ENCODE results near the gene ACAP1.
"Not testable (repeated sequence)": the region's sequence is repeated elsewhere in the genome, so short reads cannot be mapped to it uniquely, and the experiment has no call there.

The ACAP1 gene

GRCh38 chr17:7355573-7355972, 19.2 kb downstream of the ACAP1 start:
- no peak for DNase-seq

DNA sequence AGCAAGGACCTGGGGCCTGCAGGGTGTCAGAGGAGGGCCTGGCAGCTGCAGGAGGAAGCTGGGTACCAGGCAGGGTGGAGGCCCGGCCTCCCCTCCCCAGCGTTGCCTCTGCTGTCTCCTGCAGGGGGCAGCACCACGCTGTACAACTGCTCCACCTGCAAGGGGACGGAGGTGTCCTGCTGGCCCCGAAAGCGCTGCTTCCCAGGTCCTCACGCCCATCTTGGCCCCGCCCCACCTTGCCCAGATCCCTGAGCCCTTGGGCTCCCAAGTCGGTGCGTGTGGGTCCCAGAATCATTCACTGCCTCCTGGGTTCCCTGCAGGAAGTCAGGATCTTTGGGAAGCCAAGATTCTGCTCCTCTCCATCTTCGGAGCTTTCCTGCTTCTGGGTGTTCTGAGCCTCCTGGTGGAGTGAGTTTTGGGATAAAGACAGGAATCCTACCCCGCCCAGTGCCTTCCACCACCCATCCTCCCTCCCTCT, 19.8 kb downstream of the ACAP1 start:
- DNase-seq: no peak

GRCh38 chr17:7356756-7357155, 20.4 kb downstream of the ACAP1 start:
- DNase-seq: no peak

DNA sequence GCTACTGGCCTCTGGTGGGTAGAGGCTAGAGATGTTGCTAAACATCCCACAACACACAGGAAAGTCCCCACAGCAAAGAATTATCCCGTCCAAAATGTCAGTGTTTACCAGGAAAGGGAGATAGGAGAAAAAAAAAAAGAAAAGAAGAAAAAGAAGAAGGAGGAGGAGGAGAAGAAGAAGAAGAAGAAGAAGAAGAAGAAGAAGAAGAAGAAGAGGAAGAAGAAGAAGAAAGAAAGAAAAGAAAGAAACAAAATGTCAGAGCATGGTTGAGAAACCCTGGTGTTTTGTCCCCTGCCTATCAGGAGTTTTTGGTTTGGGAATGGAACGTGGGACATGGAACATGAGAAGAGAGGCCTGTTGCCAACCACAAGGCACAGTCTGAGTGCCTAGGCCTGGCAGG, 21.1 kb downstream of the ACAP1 start:
- no peak for DNase-seq

GRCh38 chr17:7361906-7362305, 25.6 kb downstream of the ACAP1 start:
- no peak for DNase-seq

- no peak for DNase-seq
These were observed 27.0 kb downstream of the ACAP1 start for GRCh38 chr17:7363311-7363710.

GRCh38 chr17:7365963-7366362, 29.6 kb downstream of the ACAP1 start:
- DNase-seq: not testable (repeated sequence)

DNA sequence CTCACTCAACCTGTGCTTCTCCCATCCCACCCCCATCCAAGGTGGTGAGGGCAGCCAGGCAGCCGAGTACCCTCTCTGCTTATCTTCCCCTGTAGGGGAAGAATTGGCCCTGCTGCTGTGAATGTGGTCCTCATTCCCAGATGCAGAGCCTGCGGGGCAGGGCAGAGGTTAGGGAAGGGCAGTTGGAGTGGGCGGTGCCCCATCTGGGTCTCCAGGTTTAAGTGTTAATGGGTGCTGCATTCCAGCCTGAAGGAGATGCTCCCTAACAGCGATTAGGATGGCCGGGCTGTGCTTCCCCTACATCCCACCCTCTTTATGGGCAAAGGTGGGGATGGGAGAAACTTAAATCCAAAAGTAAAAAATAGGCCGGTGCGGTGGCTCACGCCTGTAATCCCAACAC, 30.8 kb downstream of the ACAP1 start:
- DNase-seq: no peak

GRCh38 chr17:7367918-7368598, 31.7 kb downstream of the ACAP1 start:
- DNase-seq: no peak

GRCh38 chr17:7368599-7368994, 32.3 kb downstream of the ACAP1 start:
- not testable (repeated sequence) for DNase-seq

DNA sequence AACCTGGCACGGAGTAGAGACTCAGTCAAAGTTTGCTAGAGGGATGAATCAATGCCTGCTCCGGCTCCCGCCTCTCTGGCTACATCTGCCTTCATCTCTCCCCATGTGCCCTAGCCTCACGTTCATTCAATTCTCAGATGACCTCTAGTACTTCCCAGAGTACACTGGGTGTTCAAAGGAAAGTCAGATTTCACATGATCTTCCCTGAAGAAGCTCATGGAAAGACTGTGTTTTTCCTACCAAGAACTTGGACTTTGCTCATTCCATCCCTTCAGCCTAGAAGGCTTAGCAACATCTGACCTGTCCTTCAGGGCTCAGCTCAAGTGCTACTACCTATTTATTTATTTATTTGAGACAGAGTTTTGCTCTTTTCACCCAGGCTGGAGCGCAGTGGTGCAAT, 33.5 kb downstream of the ACAP1 start:
- DNase-seq: no peak

DNA sequence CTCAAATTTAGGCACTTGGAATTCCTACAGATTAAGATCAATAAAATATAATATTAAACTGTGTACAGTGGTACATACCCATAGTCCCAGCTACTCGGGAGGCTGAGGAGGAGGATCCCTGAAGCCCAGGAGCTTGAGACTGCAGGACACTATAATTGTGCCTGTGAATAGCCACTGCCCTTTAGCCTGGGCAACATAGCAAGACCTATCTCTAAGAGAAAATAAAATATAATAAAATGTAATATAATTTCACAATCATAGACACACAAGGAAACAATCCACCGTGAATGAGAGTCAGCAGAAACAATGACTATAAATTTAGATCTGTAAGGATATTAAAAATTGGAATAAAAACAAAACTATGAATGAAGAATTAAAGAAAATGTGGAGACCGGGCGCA, 34.5 kb downstream of the ACAP1 start:
- DNase-seq: no peak

DNA sequence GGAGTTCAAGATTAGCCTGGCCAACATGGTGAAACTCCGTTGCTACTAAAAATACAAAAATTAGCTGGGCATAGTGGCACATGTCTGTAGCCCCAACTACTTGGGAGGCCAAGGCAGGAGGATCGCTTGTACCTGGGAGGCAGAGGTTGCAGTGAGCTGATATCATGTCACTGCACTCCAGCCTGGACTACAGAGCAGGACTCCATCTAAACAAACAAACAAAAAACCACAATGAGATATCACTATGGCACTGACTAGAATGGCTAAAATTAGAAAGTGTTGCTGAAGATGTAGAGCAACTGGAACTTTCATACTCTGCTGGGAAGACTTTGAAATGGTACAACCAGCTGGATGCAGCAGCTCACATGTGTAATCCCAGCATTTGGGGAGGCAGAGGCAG, 38.0 kb downstream of the ACAP1 start:
- no peak for DNase-seq

GRCh38 chr17:7379134-7379533, 42.8 kb downstream of the ACAP1 start:
- no peak for DNase-seq

DNA sequence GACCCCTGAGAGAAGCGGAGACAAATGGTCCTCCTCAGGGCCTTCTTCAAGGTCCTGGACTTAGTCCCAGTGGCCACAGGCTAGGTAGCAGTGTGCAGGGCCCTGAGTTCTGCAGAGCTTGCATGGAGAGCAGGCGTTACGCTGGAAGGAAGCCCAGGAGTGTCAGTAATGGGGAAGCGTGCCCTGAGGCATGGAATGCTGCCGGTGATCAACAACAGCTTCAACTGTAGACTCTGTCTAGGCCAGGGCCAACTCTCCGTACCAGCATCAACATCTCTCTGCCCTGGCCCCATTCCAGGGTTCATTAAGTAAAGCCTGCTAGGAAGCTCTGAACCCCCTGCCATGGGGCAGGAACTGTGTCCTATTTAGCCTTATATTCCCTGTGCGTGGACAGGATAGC, 44.0 kb downstream of the ACAP1 start:
- no peak for DNase-seq

DNA sequence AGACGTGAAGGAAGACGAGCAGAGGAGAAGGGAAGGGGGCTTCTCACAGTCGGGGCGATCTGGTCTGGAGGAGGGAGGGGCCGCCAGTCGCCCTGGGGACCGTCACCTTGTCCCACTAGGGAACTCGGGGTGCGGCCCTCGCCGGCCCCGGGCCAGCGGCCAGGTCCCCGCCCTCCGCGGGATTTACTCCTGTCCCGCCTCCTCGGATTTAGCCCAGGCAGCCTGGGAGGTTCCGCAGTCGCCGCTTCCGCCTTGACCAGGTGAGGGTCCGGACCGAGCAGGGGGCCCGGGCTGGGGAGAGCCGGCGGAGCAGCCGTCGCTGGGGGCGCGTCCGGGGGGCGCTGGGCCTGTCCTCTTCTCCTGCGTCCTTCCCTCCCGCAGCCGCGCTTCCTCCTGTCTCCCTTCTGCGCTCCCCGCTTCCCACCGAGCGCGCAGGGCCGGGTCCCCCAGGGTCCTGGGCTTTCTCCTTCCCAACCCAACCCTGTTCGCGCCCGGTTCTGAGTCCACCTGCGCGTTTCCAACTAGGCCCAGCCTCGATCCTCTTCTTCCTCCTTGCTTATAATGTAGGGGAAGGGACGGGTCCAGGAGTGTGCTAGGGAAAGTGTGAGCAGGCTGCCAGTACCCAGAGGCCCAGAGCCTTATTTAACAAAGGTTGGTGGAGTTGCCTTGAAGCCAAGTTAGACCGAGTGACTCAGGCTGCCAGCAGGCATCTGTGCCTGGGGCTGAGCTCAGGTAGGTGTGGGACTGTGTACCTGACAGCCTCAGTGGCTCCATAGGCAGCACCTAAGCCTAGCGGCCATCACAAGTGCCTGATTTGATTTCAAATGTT, 44.7 kb downstream of the ACAP1 start, which contains the start of gene TNK1:
Gene TNK1, plus strand, starts transcription at position 235 of the 829 bp plus-strand sequence. CDS start 1,838 bp downstream, outside the sequence.
- no peak for DNase-seq

DNA sequence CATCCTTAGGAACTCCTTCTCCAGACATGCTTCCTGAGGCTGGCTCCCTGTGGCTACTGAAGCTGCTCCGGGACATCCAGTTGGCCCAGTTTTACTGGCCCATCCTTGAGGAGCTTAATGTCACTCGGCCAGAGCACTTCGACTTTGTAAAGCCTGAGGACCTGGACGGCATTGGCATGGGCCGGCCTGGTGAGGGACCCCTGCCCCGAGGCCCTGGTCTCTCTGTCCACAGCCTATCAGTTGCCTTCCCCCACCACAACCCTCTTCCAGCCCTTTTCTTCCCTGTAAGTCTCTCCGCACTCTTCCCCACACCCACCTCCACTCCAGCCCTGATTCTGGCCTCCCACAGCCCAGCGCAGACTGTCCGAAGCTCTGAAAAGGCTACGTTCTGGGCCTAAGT, 46.6 kb downstream of the ACAP1 start:
- no peak for DNase-seq

DNA sequence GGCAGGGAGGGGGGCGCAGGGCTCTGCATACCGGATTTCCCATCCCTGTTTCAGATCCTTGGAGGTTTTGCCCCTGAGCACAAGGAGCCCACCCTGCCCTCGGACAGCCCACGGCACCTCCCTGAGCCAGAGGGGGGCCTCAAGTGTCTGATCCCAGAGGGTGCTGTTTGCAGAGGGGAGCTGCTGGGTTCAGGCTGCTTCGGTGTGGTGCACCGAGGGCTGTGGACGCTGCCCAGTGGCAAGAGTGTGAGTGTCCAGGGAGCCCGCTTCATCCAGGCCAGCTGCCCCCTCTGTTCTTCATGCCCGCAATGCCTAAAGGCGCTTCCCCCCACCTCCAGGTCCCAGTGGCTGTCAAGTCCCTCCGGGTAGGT, 47.0 kb downstream of the ACAP1 start:
- DNase-seq: no peak

GRCh38 chr17:7383742-7384488, 47.6 kb downstream of the ACAP1 start:
- DNase-seq: peak; percentile 44

DNA sequence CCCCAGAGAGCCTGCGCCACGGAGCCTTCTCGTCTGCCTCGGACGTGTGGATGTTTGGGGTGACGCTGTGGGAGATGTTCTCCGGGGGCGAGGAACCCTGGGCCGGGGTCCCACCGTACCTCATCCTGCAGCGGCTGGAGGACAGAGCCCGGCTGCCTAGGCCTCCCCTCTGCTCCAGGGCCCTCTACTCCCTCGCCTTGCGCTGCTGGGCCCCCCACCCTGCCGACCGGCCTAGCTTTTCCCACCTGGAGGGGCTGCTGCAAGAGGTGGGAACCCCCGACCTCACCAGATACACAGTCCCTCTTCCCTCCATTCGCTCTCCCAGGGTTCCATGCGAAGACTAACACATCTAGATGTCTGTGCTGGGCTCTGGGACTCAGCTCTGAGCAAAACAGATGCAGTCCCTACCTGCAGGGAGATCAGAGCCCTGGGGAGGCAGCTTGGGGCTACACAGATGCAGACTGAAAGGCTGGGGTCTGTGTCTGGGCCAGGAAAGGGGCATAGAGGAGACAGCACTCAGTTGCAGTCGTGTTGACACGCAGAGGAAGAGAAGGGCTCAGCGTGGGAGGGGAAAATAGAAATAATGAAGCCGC, 48.3 kb downstream of the ACAP1 start:
- no peak for DNase-seq

- DNase-seq: no peak
These were observed 52.5 kb downstream of the ACAP1 start for GRCh38 chr17:7388856-7389255.

- no peak for DNase-seq
These were observed 53.9 kb downstream of the ACAP1 start for GRCh38 chr17:7389924-7390910.
